ENCODE results near the gene SCN1A. TPM values are rescaled to one million over a fixed set of nuclear protein-coding genes. Genes with fewer than 3 reads are reported as not detected.

SCN1A gene
- total and polyA plus RNA-seq, 12 donors, result 0.11 to 1.3 (median 0.41) TPM; not detected in 1

GRCh38 chr2:166011660-166012059 is 116.2 kb downstream of the SCN1A start:
- Histone ChIP-seq H3K36me3 (no peaks in the 10 kb centered on the region), H3K4me3 (no peak overlapping the region), H3K4me1 (no peaks in the 10 kb centered on the region), H3K9me3 (no peaks in the 10 kb centered on the region), H3K27ac (no peak overlapping the region), H3K27me3 (peaks cover 0 to 4% (median 0%) of the 10 kb centered on the region in 7 donors)
- no peak for TF ChIP-seq CTCF (IDR thresholded peaks at IDR 0.05)
- intact Hi-C loops (cut with DNase I), result no loop called here
- WGBS, 2 donors, result 75 to 76% methylated on average over 1 of the region's 1 CpG
- no peak for ATAC-seq
- no peak for DNase-seq

GRCh38 chr2:166000401-166000800 is 127.4 kb downstream of the SCN1A start:
- ATAC-seq (no peak), DNase-seq (no peak)
- H3K4me1 ChIP-seq, result no peaks in the 10 kb centered on the region
- no peaks in the 10 kb centered on the region for H3K9me3 ChIP-seq
- WGBS, 2 donors, result 55 to 64% methylated on average over 2 of the region's 2 CpGs
- no peak overlapping the region for H3K27ac ChIP-seq
- H3K27me3 ChIP-seq, result no peaks in the 10 kb centered on the region
- no peak for TF ChIP-seq CTCF (IDR thresholded peaks at IDR 0.05)
- H3K4me3 ChIP-seq, result no peak overlapping the region
- H3K36me3 ChIP-seq, result no peaks in the 10 kb centered on the region
- intact Hi-C loops (cut with DNase I), result no loop called here

GRCh38 chr2:165990846-165991245 is 137.0 kb downstream of the SCN1A start:
- Histone ChIP-seq H3K36me3 (no peaks in the 10 kb centered on the region), H3K27ac (no peak overlapping the region), H3K27me3 (peaks cover 0 to 4% (median 0%) of the 10 kb centered on the region in 7 donors), H3K9me3 (peaks cover 0 to 7% (median 0%) of the 10 kb centered on the region in 11 donors), H3K4me1 (no peaks in the 10 kb centered on the region), H3K4me3 (no peak overlapping the region)
- no peak for DNase-seq
- ATAC-seq, result no peak
- TF ChIP-seq CTCF (IDR thresholded peaks at IDR 0.05), result no peak
- intact Hi-C loops (cut with DNase I), result no loop called here

GRCh38 chr2:165989851-165990250 is 138.0 kb downstream of the SCN1A start:
- no peaks in the 10 kb centered on the region for H3K4me1 ChIP-seq
- H3K4me3 ChIP-seq, result no peak overlapping the region
- ATAC-seq, result no peak
- no peak overlapping the region for H3K27ac ChIP-seq
- peaks cover 0 to 7% (median 0%) of the 10 kb centered on the region in 11 donors for H3K9me3 ChIP-seq
- peaks cover 0 to 4% (median 0%) of the 10 kb centered on the region in 7 donors for H3K27me3 ChIP-seq
- intact Hi-C loops (cut with DNase I), result no loop called here
- WGBS, 2 donors, result 32 to 39% methylated on average over 1 of the region's 1 CpG
- DNase-seq, result no peak
- TF ChIP-seq CTCF (IDR thresholded peaks at IDR 0.05), result no peak
- no peaks in the 10 kb centered on the region for H3K36me3 ChIP-seq

Measured in heart right ventricle (tissue), 16 donors.